ENCODE results near the gene TMPRSS2. TPM values are rescaled to one million over a fixed set of nuclear protein-coding genes. Genes with fewer than 3 reads are reported as not detected.

The TMPRSS2 gene
- total and polyA plus RNA-seq, 12 donors = under 0.01 to 0.61 (median 0.17) TPM; not detected in 7

DNA sequence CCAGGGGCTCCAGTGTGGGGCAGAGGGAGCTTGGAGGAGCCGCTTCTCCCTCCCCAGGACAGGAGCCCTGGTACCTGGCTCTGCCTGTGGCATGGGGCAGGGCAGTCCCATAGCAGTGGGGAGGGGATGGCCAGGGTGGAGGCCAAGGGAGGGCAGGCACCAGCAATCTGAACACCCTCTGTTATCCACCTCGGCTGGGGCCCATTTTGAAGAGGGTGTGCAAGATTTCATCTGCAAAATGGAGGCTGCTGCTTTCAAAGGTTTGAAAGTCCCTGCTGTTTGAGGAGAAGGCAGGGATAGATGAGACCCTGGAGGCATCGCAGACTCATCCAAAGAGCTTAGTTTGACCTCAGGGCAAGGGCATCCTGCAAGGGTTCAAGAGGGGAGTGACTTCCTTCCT lies 15.2 kb upstream of the TMPRSS2 start:
- Histone ChIP-seq H3K4me3 (no peak overlapping the region), H3K9me3 (replicated peaks in 1 of 3) (no peaks in the 10 kb centered on the region), H3K27me3 (no peaks in the 10 kb centered on the region), H3K4me1 (replicated peaks in 1 of 2) (no peaks in the 10 kb centered on the region), H3K27ac (no peak overlapping the region), H3K36me3 (replicated peaks in 1 of 2) (no peaks in the 10 kb centered on the region)
- DNase-seq = no peak
- intact Hi-C loops (cut with DNase I) = no loop called here
- 73 to 86% (median 80%) methylated on average over 3 of the region's 3 CpGs for WGBS, 4 donors
- TF ChIP-seq POLR2A (IDR thresholded peaks at IDR 0.05) = no peak
- TF ChIP-seq, protein P1, sequence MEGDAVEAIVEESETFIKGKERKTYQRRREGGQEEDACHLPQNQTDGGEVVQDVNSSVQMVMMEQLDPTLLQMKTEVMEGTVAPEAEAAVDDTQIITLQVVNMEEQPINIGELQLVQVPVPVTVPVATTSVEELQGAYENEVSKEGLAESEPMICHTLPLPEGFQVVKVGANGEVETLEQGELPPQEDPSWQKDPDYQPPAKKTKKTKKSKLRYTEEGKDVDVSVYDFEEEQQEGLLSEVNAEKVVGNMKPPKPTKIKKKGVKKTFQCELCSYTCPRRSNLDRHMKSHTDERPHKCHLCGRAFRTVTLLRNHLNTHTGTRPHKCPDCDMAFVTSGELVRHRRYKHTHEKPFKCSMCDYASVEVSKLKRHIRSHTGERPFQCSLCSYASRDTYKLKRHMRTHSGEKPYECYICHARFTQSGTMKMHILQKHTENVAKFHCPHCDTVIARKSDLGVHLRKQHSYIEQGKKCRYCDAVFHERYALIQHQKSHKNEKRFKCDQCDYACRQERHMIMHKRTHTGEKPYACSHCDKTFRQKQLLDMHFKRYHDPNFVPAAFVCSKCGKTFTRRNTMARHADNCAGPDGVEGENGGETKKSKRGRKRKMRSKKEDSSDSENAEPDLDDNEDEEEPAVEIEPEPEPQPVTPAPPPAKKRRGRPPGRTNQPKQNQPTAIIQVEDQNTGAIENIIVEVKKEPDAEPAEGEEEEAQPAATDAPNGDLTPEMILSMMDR (IDR thresholded peaks at IDR 0.05) = no peak

DNA sequence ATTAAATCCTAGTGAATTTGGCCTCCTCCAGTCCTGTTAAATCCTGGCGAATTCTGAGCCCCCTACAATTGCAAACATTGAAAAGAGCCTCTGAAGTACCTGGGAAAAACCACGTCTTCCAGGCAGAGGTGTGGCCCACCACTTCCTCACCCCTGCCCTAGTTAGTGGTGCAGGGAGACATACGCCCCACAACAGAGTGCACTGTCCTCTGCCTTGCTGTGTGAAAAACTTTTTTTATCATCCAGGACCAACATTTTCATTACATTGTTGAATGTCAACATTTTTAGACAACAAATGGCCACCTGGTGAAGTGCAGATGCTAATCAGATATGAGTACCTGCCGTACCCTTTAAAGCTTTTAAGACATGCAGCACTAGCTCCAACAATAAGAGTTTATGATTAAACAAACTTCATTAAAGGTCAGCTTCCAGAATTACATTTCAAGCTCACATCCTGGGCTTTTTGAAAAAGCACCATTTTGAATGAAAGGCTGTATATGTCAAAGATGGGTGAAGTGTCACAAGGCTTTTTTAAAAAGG lies 13.6 kb upstream of the TMPRSS2 start:
- H3K4me1 ChIP-seq (replicated peaks in 1 of 2) = no peaks in the 10 kb centered on the region
- no peaks in the 10 kb centered on the region for H3K9me3 ChIP-seq (replicated peaks in 1 of 3)
- H3K36me3 ChIP-seq (replicated peaks in 1 of 2) = no peaks in the 10 kb centered on the region
- H3K27me3 ChIP-seq = no peaks in the 10 kb centered on the region
- no peak overlapping the region for H3K27ac ChIP-seq
- DNase-seq = no peak
- intact Hi-C loops (cut with DNase I) = no loop called here
- WGBS, 4 donors = 54 to 79% (median 75%) methylated on average over 4 of the region's 4 CpGs
- H3K4me3 ChIP-seq = no peak overlapping the region
- TF ChIP-seq, protein P1 (IDR thresholded peaks at IDR 0.05) = no peak

DNA sequence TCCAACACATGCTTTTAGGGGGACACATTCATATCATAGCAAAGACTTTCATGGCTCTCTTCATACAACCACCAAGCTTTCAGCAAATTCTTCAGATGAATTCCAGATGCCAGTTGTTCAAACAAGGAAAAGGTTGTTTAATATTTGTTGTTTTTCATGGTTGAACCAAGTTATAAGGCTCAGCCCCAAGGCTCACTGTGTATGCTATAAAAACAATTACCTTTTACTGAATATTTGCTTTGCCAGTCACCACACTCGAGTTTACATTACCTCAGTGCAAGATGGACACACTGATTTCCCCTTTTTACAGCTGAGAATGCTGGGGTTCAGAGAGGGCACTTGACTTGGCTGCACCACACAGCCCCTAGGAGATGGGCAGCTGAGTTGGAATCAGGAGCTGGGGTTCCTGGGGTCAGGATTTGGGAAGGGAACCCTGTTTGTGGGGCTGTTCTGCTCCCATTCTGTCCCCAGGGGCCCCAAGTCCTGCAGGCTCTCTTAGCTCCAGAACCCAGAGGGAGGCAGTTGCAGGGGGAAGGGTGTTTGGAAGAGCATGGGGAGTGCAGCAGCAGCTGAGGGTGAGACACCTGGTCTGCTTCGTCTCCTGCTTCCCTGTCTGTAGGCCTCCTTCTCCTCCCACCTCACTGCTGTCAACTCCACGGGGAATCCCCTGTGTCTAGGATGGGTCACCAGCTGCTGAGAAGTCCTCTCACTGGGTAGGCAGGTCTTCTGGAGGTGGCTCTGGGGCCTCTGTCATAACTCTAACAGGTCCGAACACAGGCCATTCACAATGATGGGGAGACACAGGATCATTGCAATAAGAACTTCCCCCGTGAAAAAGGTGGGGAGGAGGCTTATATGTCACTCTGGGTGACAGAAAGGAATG lies 12.8 kb upstream of the TMPRSS2 start:
- no peaks in the 10 kb centered on the region for H3K4me1 ChIP-seq (replicated peaks in 1 of 2)
- 56 to 68% (median 60%) methylated on average over 4 to 5 of the region's 5 CpGs for WGBS, 4 donors
- H3K36me3 ChIP-seq (replicated peaks in 1 of 2) = no peaks in the 10 kb centered on the region
- no peak for DNase-seq
- H3K27ac ChIP-seq = no peak overlapping the region
- intact Hi-C loops (cut with DNase I) = no loop called here
- no peak for TF ChIP-seq POLR2A (IDR thresholded peaks at IDR 0.05)
- TF ChIP-seq, protein P1 (IDR thresholded peaks at IDR 0.05) = no peak
- H3K4me3 ChIP-seq = no peak overlapping the region
- H3K27me3 ChIP-seq = no peaks in the 10 kb centered on the region
- no peaks in the 10 kb centered on the region for H3K9me3 ChIP-seq (replicated peaks in 1 of 3)

DNA sequence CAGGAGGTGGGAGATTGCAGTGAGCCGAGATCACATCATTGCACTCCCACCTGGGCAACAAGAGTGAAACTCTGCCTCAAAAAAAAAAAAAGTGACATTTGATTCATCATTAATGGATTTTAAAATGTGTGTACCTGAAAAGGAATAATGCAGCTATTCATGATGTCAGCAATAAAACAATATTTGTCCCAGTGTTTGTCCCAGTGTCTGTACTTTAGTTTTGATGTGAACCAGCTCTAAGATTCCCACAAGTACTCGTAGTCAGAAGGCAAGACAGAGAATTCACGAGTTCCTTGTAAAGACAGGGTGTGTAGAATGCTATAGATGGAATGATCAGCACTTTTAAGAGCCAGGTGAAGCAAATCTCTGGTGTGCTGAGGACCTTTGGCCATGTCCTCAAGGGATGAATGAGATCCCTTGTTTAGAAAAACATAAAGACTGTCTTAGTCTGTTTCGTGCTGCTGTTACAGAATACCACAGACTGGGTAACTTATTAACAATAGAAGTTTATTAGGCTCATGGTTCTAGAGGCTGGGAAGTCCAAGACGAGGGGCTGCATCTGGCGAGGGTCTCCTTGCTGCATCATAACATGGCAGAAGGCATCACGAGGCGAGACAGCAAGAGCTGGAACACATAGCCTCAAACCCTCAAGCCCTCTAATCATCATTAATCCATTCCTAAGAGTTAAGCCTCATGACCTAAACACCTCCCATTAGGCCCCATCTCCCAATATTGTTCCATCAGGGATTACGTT lies 12.0 kb upstream of the TMPRSS2 start:
- TF ChIP-seq, protein P1 (IDR thresholded peaks at IDR 0.05) = no peak
- TF ChIP-seq POLR2A (IDR thresholded peaks at IDR 0.05) = no peak
- no peaks in the 10 kb centered on the region for H3K4me1 ChIP-seq (replicated peaks in 1 of 2)
- H3K36me3 ChIP-seq (replicated peaks in 1 of 2) = no peaks in the 10 kb centered on the region
- DNase-seq = no peak
- no peak overlapping the region for H3K4me3 ChIP-seq
- WGBS, 4 donors = 70 to 85% (median 82%) methylated on average over 9 of the region's 9 CpGs
- H3K27ac ChIP-seq = no peak overlapping the region
- no peaks in the 10 kb centered on the region for H3K9me3 ChIP-seq (replicated peaks in 1 of 3)
- H3K27me3 ChIP-seq = no peaks in the 10 kb centered on the region
- intact Hi-C loops (cut with DNase I) = no loop called here

Measured in adrenal gland (tissue), 12 donors.